PC-3 (cell line): Measurements from ENCODE around the gene TFEB.

Source experiments
- CTCF ChIP-seq: fragments of 300-600 bp; sonication (generic); conservative IDR thresholded peaks from 2 replicates; pipeline ENCODE4 v1.5.1; 2017; ENCODE audit warnings: antibody characterized with exemption, low read depth, mild to moderate bottlenecking, low read length
- EZH2 ChIP-seq: fragments of 300-600 bp; sonication (generic); IDR thresholded peaks from one replicate; pipeline ENCODE4 v1.6.1; 2017; ENCODE audit warnings: antibody characterized with exemption, mild to moderate bottlenecking, low read length; ENCODE audit not compliant: unreplicated experiment
- EZH2phosphoT487 ChIP-seq: fragments of 300-600 bp; sonication (generic); IDR thresholded peaks from 2 replicates; pipeline ENCODE4 v1.6.1; 2018; ENCODE audit warnings: mild to moderate bottlenecking, antibody characterized with exemption, low read length, borderline replicate concordance

GRCh38 chr6:41688256-41688965, 47.0 kb downstream of the TFEB start:
- TF ChIP-seq EZH2 (no peak), CTCF (no peak), EZH2phosphoT487 (no peak)
